Neural crest cell (in vitro differentiated cells): ENCODE results near the gene SPON2. TPM values are rescaled to one million over a fixed set of nuclear protein-coding genes. Genes with fewer than 3 reads are reported as not detected.
A peak's percentile ranks its signal among the peaks of the same experiment; 100 is the strongest.

Experiments
- DNase-seq: peaks from one replicate; pipeline ENCODE4 v3.0.0; 2021; ENCODE audit warnings: low read depth, mixed read lengths, low spot score
- H3K27ac Mint-ChIP-seq: one replicate; pipeline ENCODE4 v1.8.0; 2021; ENCODE audit warnings: mild to moderate bottlenecking, mixed read lengths; ENCODE audit not compliant: unreplicated experiment
- H3K27me3 Mint-ChIP-seq: 2 replicates; pipeline ENCODE4 v1.8.0; 2021; ENCODE audit warnings: low read depth, mild to moderate bottlenecking, mixed read lengths
- H3K36me3 Mint-ChIP-seq: 2 replicates; pipeline ENCODE4 v1.8.0; 2021; ENCODE audit warnings: low read depth, mild to moderate bottlenecking, mixed read lengths
- H3K4me1 Mint-ChIP-seq: 2 replicates; pipeline ENCODE4 v1.8.0; 2021; ENCODE audit warnings: mixed read lengths
- H3K4me3 Mint-ChIP-seq: one replicate; pipeline ENCODE4 v1.8.0; 2021; ENCODE audit warnings: mild to moderate bottlenecking, mixed read lengths
- H3K9me3 Mint-ChIP-seq: 2 replicates; pipeline ENCODE4 v1.8.0; 2021; ENCODE audit warnings: mixed read lengths
- CTCF ChIP-seq: fragments of 200-600 bp; sonication (generic); conservative IDR thresholded peaks from 2 replicates; pipeline ENCODE4 v1.5.0; 2021; ENCODE audit warnings: antibody characterized with exemption, mild to moderate bottlenecking
- total RNA-seq: library from RNA; stranded (reverse); gene quantifications from 2 replicates; pipeline ENCODE4 v1.2.1, GENCODE V29; 2021

Gene SPON2
- total RNA-seq, 1 donor from 2014 or later, result 4.1 TPM

- Mint-ChIP-seq H3K36me3 (no peaks in the 10 kb centered on the region), H3K27me3 (peaks cover 49% of the 10 kb centered on the region), H3K9me3 (peaks cover 15% of the 10 kb centered on the region), H3K4me1 (no peaks in the 10 kb centered on the region), H3K4me3 (no peak overlapping the region), H3K27ac (no peak overlapping the region)
- no peak for DNase-seq
- TF ChIP-seq CTCF, result no peak
Measured at GRCh38 chr4:1179976-1180375, 7.6 kb upstream of the SPON2 start.

GRCh38 chr4:1179089-1179441 lies 6.7 kb upstream of the SPON2 start:
- TF ChIP-seq CTCF, result no peak
- Mint-ChIP-seq H3K4me1 (no peaks in the 10 kb centered on the region), H3K36me3 (no peaks in the 10 kb centered on the region), H3K27me3 (peaks cover 55% of the 10 kb centered on the region), H3K27ac (no peak overlapping the region), H3K9me3 (peaks cover 15% of the 10 kb centered on the region), H3K4me3 (no peak overlapping the region)
- no peak for DNase-seq

GRCh38 chr4:1178300-1179088 lies 6.1 kb upstream of the SPON2 start:
- H3K4me1 Mint-ChIP-seq, result peaks cover 3% of the 10 kb centered on the region
- peaks cover 58% of the 10 kb centered on the region for H3K27me3 Mint-ChIP-seq
- no peaks in the 10 kb centered on the region for H3K36me3 Mint-ChIP-seq
- TF ChIP-seq CTCF, result no peak
- H3K4me3 Mint-ChIP-seq, result no peak overlapping the region
- peaks cover 15% of the 10 kb centered on the region for H3K9me3 Mint-ChIP-seq
- no peak for DNase-seq
- no peak overlapping the region for H3K27ac Mint-ChIP-seq

- Mint-ChIP-seq H3K4me1 (peaks cover 5% of the 10 kb centered on the region), H3K36me3 (no peaks in the 10 kb centered on the region), H3K4me3 (no peak overlapping the region), H3K27ac (no peak overlapping the region), H3K27me3 (peaks cover 60% of the 10 kb centered on the region), H3K9me3 (peaks cover 13% of the 10 kb centered on the region)
- no peak for DNase-seq
- no peak for TF ChIP-seq CTCF
Measured at GRCh38 chr4:1177274-1178141, 5.1 kb upstream of the SPON2 start.

GRCh38 chr4:1176398-1177273 lies 4.3 kb upstream of the SPON2 start:
- Mint-ChIP-seq H3K9me3 (peaks cover 10% of the 10 kb centered on the region), H3K4me1 (peaks cover 5% of the 10 kb centered on the region), H3K27me3 (peaks cover 59% of the 10 kb centered on the region), H3K27ac (peak overlapping the region; percentile 39), H3K36me3 (no peaks in the 10 kb centered on the region), H3K4me3 (no peak overlapping the region)
- no peak for DNase-seq
- no peak for TF ChIP-seq CTCF
